ENCODE results near the gene PACS2.

Gene PACS2

GRCh38 chr14:105369653-105370040 is 55.1 kb downstream of the PACS2 start:
- DNase-seq (ENCODE audit: low read depth) = no peak

DNA sequence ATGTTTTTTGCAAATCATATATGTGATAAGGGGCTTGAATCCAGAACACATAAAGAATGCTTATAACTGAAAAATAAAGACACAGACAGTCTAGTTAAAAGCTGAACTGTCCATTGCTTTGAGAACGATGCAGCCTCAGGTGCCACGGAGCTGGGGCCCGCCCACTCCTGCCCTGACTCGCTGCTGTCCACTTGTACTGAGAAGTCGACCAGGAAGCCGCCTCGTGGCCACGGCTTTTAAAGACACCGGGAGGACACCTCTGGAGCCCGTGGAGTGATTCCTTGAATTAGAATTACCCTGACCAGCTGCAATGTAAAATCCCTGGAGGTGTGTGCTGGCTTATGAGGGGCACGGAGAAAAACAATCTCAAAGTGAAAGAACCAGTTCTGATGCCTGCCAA is 59.8 kb downstream of the PACS2 start:
- no peak for DNase-seq (ENCODE audit: low read depth)

DNA sequence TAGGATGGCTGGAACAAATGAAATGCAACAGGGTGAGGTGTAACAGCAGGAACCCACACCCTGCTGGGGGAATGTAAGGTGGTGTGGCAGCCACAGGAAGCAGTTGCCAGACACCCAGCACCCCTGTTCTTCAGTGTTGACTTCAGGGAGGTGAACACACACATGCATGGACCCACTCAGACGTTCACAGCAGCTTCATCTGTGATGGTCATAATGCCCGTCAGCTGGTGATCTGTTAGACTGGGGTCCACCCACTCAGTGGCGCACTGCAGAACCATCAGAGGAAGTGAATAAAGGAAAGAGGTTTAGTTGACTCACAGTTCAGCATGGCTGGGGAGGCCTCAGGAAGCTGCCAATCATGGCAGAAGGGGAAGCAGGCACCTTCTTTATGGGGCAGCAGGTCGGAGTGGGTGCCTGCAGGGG is 61.1 kb downstream of the PACS2 start:
- DNase-seq (ENCODE audit: low read depth) = no peak

DNA sequence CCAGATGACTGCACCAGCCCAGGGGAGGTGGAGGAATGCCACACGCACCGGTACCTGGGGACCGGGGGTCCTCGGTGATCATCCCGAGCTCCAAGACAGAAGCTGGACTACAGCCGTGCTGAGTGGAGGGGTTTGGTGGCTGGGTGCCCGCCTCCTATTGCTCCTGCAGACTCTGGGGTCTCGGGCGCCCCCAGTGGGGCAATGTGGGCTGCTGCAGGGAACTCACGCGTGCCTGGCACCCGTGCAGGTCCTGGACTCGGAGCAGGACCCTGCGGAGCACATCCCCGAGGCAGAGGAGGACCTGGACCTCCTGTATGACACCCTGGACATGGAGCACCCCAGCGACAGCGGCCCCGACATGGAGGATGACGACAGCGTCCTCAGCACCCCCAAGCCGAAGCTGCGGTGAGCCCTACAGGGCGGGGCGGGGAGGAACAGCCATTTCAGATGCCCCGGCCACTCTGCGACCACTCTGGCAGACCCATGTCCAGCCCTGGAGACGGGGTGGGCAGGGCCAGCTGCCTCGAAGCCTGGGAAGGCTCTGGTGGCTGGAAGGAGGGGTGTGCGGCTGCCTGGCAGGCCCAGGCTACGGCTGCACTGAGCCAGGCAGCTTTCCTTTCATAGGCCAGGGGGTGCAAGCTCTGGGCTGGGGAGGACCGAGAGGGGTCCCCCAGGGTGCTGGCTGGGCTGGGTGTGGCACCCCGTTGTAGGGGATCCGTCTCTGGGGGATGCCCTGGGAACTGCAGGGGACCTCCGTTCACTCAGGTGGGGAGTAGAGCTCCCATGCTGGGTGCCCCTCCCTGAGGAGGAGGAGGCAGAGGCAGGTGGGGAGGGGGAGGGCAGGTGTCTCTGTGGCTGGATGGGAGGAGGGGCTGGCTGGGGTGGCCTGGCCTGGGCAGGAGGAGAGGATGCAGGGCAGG is 62.2 kb downstream of the PACS2 start:
- no peak for DNase-seq (ENCODE audit: low read depth)

GRCh38 chr14:105377555-105378182 is 63.1 kb downstream of the PACS2 start:
- no peak for DNase-seq (ENCODE audit: low read depth)

- DNase-seq (ENCODE audit: low read depth) = no peak
These were observed 63.7 kb downstream of the PACS2 start for GRCh38 chr14:105378199-105378598.

GRCh38 chr14:105378873-105379685 is 64.5 kb downstream of the PACS2 start:
- DNase-seq (ENCODE audit: low read depth) = no peak

DNA sequence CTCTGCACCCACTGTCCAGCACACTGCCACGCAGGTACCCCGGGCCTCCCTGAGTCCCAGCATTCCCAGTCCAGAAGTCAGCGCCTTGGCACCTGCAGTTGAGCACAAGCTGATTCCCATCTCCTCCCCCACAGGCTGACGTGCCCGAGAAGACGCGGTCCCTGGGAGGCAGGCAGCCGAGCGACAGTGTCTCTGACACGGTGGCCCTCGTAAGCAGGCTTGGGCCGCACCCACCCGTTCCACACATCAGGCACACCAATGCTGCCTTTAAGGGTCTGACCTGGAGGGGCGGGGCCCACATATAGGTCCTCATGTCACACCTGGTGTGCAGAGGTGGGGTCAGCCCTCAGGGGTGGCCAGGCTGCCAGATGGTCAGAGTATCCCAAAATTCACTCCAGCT is 65.4 kb downstream of the PACS2 start:
- no peak for DNase-seq (ENCODE audit: low read depth)

DNA sequence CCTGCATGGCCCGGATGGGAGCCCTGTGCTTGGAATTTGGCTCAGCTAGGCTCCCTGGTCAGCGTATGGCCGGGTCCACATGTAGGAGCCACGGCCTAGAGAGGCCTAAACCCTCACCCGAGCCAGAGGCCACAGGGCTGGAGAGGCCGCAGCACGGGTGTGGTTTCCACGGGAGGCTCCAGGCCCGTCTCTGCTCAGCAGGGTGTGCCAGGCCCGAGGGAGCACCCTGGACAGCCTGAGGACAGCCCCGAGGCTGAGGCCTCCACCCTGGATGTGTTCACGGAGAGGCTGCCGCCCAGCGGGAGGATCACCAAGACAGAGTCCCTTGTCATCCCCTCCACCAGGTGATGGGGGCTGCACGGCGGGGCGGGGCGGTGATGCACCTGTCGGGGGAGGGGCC is 66.2 kb downstream of the PACS2 start:
- DNase-seq (ENCODE audit: low read depth) = no peak

- DNase-seq (ENCODE audit: low read depth) = no peak
These were observed 67.1 kb downstream of the PACS2 start for GRCh38 chr14:105381446-105382342.

- DNase-seq (ENCODE audit: low read depth) = no peak
These were observed 68.0 kb downstream of the PACS2 start for GRCh38 chr14:105382343-105383082.

- no peak for DNase-seq (ENCODE audit: low read depth)
These were observed 68.7 kb downstream of the PACS2 start for GRCh38 chr14:105383083-105383730.

DNA sequence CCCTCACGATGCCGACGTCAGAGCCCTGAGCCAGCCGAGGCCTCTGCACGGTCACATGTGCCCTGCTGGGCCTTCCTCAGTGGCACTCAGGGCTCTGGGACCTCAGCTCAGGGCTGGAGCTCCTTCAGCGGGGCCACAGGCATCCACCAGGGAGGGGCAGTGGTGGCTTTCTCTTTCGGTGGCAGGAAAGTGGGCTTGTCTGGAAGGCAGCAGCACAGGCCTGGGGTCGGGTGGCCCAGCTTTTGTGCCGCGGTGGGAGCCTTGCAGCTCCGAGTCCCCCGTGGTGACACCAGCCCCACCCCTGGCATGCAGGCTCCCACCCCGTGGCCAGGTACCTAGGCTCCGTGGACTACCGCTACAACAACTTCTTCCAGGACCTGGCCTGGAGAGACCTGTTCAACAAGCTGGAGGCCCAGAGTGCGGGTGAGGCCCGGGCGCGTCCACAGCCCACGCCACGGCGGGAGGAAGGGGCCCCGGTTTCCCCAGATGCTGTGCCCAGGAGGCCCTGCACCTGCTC is 69.6 kb downstream of the PACS2 start:
- DNase-seq (ENCODE audit: low read depth) = no peak

DNA sequence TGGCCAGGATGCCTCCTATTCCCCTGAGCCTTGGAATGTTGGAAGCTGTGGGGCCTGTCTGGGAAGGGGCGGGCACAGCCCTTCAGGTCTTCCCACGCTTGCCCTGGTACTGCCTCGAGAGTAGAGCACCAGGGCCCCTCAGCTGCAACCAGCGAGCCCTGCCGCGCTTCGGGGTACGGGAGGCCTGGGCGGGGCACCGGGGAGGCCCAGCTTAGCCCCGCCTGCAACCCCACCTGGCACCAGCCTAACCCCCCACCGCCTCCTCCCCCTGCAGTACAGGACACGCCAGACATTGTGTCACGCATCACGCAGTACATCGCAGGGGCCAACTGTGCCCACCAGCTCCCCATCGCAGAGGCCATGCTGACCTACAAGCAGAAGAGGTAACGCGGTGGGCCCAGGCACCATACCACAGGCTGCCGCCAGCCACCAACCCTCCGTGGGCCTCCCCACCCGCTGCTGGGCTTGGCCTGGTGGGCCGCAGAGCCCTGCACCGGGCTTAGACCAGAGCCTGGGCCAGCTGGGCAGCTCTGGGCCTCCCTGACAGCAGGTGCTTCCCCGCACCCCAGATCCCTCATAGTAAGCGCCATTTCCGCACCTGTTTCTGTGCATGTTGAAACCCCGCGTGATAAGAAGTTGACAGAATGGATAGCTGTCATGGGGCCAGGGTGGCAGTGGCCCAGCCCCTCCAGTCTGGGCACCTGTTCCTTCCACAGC is 70.2 kb downstream of the PACS2 start:
- DNase-seq (ENCODE audit: low read depth) = no peak

DNA sequence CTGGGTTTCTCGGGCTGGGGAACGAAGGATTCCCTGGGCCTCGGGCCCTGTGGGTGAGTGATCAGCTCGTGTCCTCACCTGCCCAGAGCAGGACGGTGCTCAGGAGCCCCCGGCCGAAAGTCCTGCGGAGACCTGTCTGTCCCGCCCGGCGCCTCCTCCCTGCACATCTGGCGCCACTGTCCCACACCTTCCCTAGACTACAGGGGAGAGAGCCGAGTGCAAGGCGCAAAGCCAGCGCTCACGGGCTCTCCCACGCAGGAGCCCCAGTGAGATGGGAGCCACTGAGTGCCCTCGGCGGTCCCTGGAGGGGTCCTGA is 70.7 kb downstream of the PACS2 start:
- DNase-seq (ENCODE audit: low read depth) = no peak

GRCh38 chr14:105385698-105386365 is 71.3 kb downstream of the PACS2 start:
- DNase-seq (ENCODE audit: low read depth) = no peak

GRCh38 chr14:105386581-105387529 is 72.3 kb downstream of the PACS2 start:
- no peak for DNase-seq (ENCODE audit: low read depth)

- DNase-seq (ENCODE audit: low read depth) = no peak
These were observed 73.0 kb downstream of the PACS2 start for GRCh38 chr14:105387530-105387922.

Measured in HS-5 (cell line).